M059J (cell line): ENCODE results near the gene LSM10. TPM values are rescaled to one million over a fixed set of nuclear protein-coding genes. Genes with fewer than 3 reads are reported as not detected.

Experiments used
- DNase-seq: peaks from one replicate; pipeline ENCODE4 v3.0.0-alpha.2; 2012; ENCODE audit warnings: low read depth
- total RNA-seq: library from RNA; depleted of rRNA; stranded (reverse); fragments of >200 nt; shearing (Covaris generic); gene quantifications from 2 replicates; pipeline ENCODE4 v1.2.3, GENCODE V29; 2014; rRNA removed

Gene LSM10
- total RNA-seq, 1 experiment from 2014 or later: 7.6 TPM

- DNase-seq: peak; percentile 97
These were observed 46.3 kb downstream of the LSM10 start for GRCh38 chr1:36351227-36351977.

- peak; percentile 98 for DNase-seq
These were observed 47.0 kb downstream of the LSM10 start for GRCh38 chr1:36350659-36351226.

GRCh38 chr1:36349839-36350238 is 47.9 kb downstream of the LSM10 start:
- peak; percentile 54 for DNase-seq

- DNase-seq: peak; percentile 81
These were observed 48.5 kb downstream of the LSM10 start for GRCh38 chr1:36349241-36349671.

GRCh38 chr1:36346741-36347370 is 50.9 kb downstream of the LSM10 start:
- DNase-seq: no peak

GRCh38 chr1:36345353-36345752 is 52.4 kb downstream of the LSM10 start:
- DNase-seq: no peak

GRCh38 chr1:36344395-36344680 is 53.4 kb downstream of the LSM10 start:
- DNase-seq: no peak

GRCh38 chr1:36343651-36344394 is 53.9 kb downstream of the LSM10 start:
- DNase-seq: no peak

Other genes starting within 250 kb of the LSM10 start
- 132 and 147 TPM in 2 replicates for gene TRAPPC3, start 248.4 kb downstream of the LSM10 start, total RNA-seq
- gene MAP7D1, start 241.7 kb downstream of the LSM10 start, total RNA-seq: 176 and 265 TPM in 2 replicates
- gene THRAP3, start 173.5 kb downstream of the LSM10 start, total RNA-seq: 67.3 and 67.4 TPM in 2 replicates
- gene SH3D21, start 91.5 kb downstream of the LSM10 start, total RNA-seq: 0.25 TPM in 1 of 2 replicates, not detected in the other
- gene EVA1B, start 74.3 kb downstream of the LSM10 start, total RNA-seq: 35.8 and 44.5 TPM in 2 replicates
- gene STK40, start 12.0 kb downstream of the LSM10 start, total RNA-seq: 13.2 and 21.4 TPM in 2 replicates
- 4.2 and 9.0 TPM in 2 replicates for gene OSCP1, start 52.5 kb upstream of the LSM10 start, total RNA-seq
- gene MRPS15, start 66.5 kb upstream of the LSM10 start, total RNA-seq: 96.0 and 132 TPM in 2 replicates
- not detected in 2 replicates for gene CSF3R, start 85.0 kb upstream of the LSM10 start, total RNA-seq